ENCODE data around the gene LYRM4. TPM values are rescaled to one million over a fixed set of nuclear protein-coding genes. Genes with fewer than 3 reads are reported as not detected.

LYRM4 gene
- polyA plus RNA-seq, 1 donor from 2014 or later = 29.3 TPM

- H3K9me3 ChIP-seq (ENCODE audit: low read length) = no peaks in the 10 kb centered on the region
- H3K4me3 ChIP-seq (ENCODE audit: low read length) = no peak overlapping the region
- no peaks in the 10 kb centered on the region for H4K20me1 ChIP-seq (ENCODE audit: insufficient read depth)
- no peak overlapping the region for H3K4me2 ChIP-seq (ENCODE audit: low read length)
- H3K27ac ChIP-seq (ENCODE audit: low read length) = no peak overlapping the region
- no peaks in the 10 kb centered on the region for H3K36me3 ChIP-seq (ENCODE audit: insufficient read depth, low read length)
- no peaks in the 10 kb centered on the region for H3K9me2 ChIP-seq (ENCODE audit: insufficient read depth, low read length)
- no peak for TF ChIP-seq CTCF (IDR thresholded peaks at IDR 0.05; ENCODE audit: poor library complexity, severe bottlenecking)
- no peak for TF ChIP-seq REST (IDR thresholded peaks at IDR 0.05; ENCODE audit: borderline replicate concordance)
- TF ChIP-seq TAF1 (IDR thresholded peaks at IDR 0.05; ENCODE audit: low read depth) = no peak
- TF ChIP-seq SMC3 (conservative IDR thresholded peaks at IDR 0.05; ENCODE audit: poor library complexity) = no peak
- no peak for TF ChIP-seq RAD21 (conservative IDR thresholded peaks at IDR 0.05)
- TF ChIP-seq EP300 (conservative IDR thresholded peaks at IDR 0.05; ENCODE audit: poor library complexity, severe bottlenecking) = no peak
- TF ChIP-seq MXI1 (conservative IDR thresholded peaks at IDR 0.05; ENCODE audit: poor library complexity, severe bottlenecking) = no peak
- no peak for TF ChIP-seq POLR2AphosphoS5 (IDR thresholded peaks at IDR 0.05)
- TF ChIP-seq EZH2 (IDR thresholded peaks at IDR 0.05; ENCODE audit: borderline replicate concordance, insufficient read depth, low read length, poor library complexity, severe bottlenecking) = no peak
- H2AFZ ChIP-seq (ENCODE audit: low read depth, low read length) = no peak overlapping the region
- no peak overlapping the region for H3K9ac ChIP-seq (ENCODE audit: low read length)
- peaks cover 46% of the 10 kb centered on the region for H3K27me3 ChIP-seq (ENCODE audit: insufficient read depth, low read depth, low read length)
- no peaks in the 10 kb centered on the region for H3F3A ChIP-seq (ENCODE audit: insufficient read depth, low read length, poor library complexity, severe bottlenecking)
- no peaks in the 10 kb centered on the region for H3K79me2 ChIP-seq (replicated peaks; ENCODE audit: insufficient read depth, low read length)
Observed at GRCh38 chr6:5083813-5084359, 176.9 kb downstream of the LYRM4 start.

- Histone ChIP-seq H3F3A (ENCODE audit: insufficient read depth, low read length, poor library complexity, severe bottlenecking) (no peaks in the 10 kb centered on the region), H3K27ac (ENCODE audit: low read length) (no peak overlapping the region), H3K9me2 (ENCODE audit: insufficient read depth, low read length) (no peaks in the 10 kb centered on the region), H3K4me2 (ENCODE audit: low read length) (no peak overlapping the region), H3K9me3 (ENCODE audit: low read length) (no peaks in the 10 kb centered on the region), H2AFZ (ENCODE audit: low read depth, low read length) (no peak overlapping the region), H3K4me3 (ENCODE audit: low read length) (no peak overlapping the region), H4K20me1 (ENCODE audit: insufficient read depth) (no peaks in the 10 kb centered on the region), H3K9ac (ENCODE audit: low read length) (no peak overlapping the region), H3K27me3 (ENCODE audit: insufficient read depth, low read depth, low read length) (peaks cover 46% of the 10 kb centered on the region), H3K36me3 (ENCODE audit: insufficient read depth, low read length) (no peaks in the 10 kb centered on the region), H3K79me2 (replicated peaks; ENCODE audit: insufficient read depth, low read length) (no peaks in the 10 kb centered on the region)
- TF ChIP-seq RAD21 (conservative IDR thresholded peaks at IDR 0.05) (no peak), SMC3 (conservative IDR thresholded peaks at IDR 0.05; ENCODE audit: poor library complexity) (no peak), POLR2AphosphoS5 (IDR thresholded peaks at IDR 0.05) (no peak), CTCF (IDR thresholded peaks at IDR 0.05; ENCODE audit: poor library complexity, severe bottlenecking) (no peak), EZH2 (IDR thresholded peaks at IDR 0.05; ENCODE audit: borderline replicate concordance, insufficient read depth, low read length, poor library complexity, severe bottlenecking) (no peak), MXI1 (conservative IDR thresholded peaks at IDR 0.05; ENCODE audit: poor library complexity, severe bottlenecking) (no peak), REST (IDR thresholded peaks at IDR 0.05; ENCODE audit: borderline replicate concordance) (no peak), EP300 (conservative IDR thresholded peaks at IDR 0.05; ENCODE audit: poor library complexity, severe bottlenecking) (no peak), TAF1 (IDR thresholded peaks at IDR 0.05; ENCODE audit: low read depth) (no peak)
Observed at GRCh38 chr6:5083307-5083583, 177.5 kb downstream of the LYRM4 start.

Data from neural cell (in vitro differentiated cells).